Type B pancreatic cell (in vitro differentiated cells): ENCODE measurements around the gene CASKIN1. TPM values are rescaled to one million over a fixed set of nuclear protein-coding genes. Genes with fewer than 3 reads are reported as not detected.

Experiments
- DNase-seq: peaks from one replicate; pipeline ENCODE4 v3.0.0; 2021; ENCODE audit warnings: mixed read lengths; ENCODE audit not compliant: unreplicated experiment; ENCODE audit errors: extremely low spot score
- H3K27ac Mint-ChIP-seq: 2 replicates; pipeline ENCODE4 v1.8.0; 2021; ENCODE audit warnings: mild to moderate bottlenecking, mixed read lengths
- H3K27me3 Mint-ChIP-seq: 2 replicates; pipeline ENCODE4 v1.8.0; 2021; ENCODE audit warnings: mixed read lengths
- H3K36me3 Mint-ChIP-seq: 2 replicates; pipeline ENCODE4 v1.8.0; 2021; ENCODE audit warnings: mixed read lengths
- H3K4me1 Mint-ChIP-seq: one replicate; pipeline ENCODE4 v1.8.0; 2021; ENCODE audit warnings: mixed read lengths; ENCODE audit not compliant: unreplicated experiment
- H3K4me3 Mint-ChIP-seq: 2 replicates; pipeline ENCODE4 v1.8.0; 2021; ENCODE audit warnings: mild to moderate bottlenecking, mixed read lengths
- H3K9me3 Mint-ChIP-seq: 2 replicates; pipeline ENCODE4 v1.8.0; 2021; ENCODE audit warnings: mixed read lengths
- CTCF ChIP-seq: fragments of 200-600 bp; sonication (generic); conservative IDR thresholded peaks from 2 replicates; pipeline ENCODE4 v1.5.0; 2021; ENCODE audit warnings: antibody characterized with exemption, mild to moderate bottlenecking
- total RNA-seq: library from RNA; stranded (reverse); gene quantifications from 2 replicates; pipeline ENCODE4 v1.2.1, GENCODE V29; 2021; ENCODE audit warnings: low replicate concordance

CASKIN1 gene
- total RNA-seq, 1 donor from 2014 or later = 6.3 TPM

GRCh38 chr16:2237493-2238149 lies 41.2 kb upstream of the CASKIN1 start:
- Mint-ChIP-seq H3K4me3 (no peak overlapping the region), H3K27me3 (peaks cover 19% of the 10 kb centered on the region), H3K36me3 (peaks cover 7% of the 10 kb centered on the region), H3K4me1 (no peaks in the 10 kb centered on the region), H3K27ac (no peak overlapping the region), H3K9me3 (no peaks in the 10 kb centered on the region)
- no peak for TF ChIP-seq CTCF
- DNase-seq = no peak

- Mint-ChIP-seq H3K9me3 (no peaks in the 10 kb centered on the region), H3K27me3 (peaks cover 19% of the 10 kb centered on the region), H3K27ac (no peak overlapping the region), H3K4me3 (no peak overlapping the region), H3K4me1 (no peaks in the 10 kb centered on the region), H3K36me3 (peaks cover 3% of the 10 kb centered on the region)
- no peak for TF ChIP-seq CTCF
- DNase-seq = no peak
Observed at GRCh38 chr16:2237102-2237482, 40.7 kb upstream of the CASKIN1 start.

GRCh38 chr16:2236337-2237101 lies 40.1 kb upstream of the CASKIN1 start, which contains the start of gene DNASE1L2:
Gene DNASE1L2 (plus strand): TSS chr16:2236444. CDS start chr16:2236817, 373 bp downstream.
- peaks cover 3% of the 10 kb centered on the region for H3K36me3 Mint-ChIP-seq
- no peaks in the 10 kb centered on the region for H3K4me1 Mint-ChIP-seq
- no peak for TF ChIP-seq CTCF
- peak within 1 kb of the TSS; percentile 36 for H3K4me3 Mint-ChIP-seq
- H3K27ac Mint-ChIP-seq = no peak within 1 kb of the TSS
- H3K9me3 Mint-ChIP-seq = no peaks in the 10 kb centered on the region
- H3K27me3 Mint-ChIP-seq = peaks cover 19% of the 10 kb centered on the region
- no peak for DNase-seq

- TF ChIP-seq CTCF = no peak
- Mint-ChIP-seq H3K27me3 (peaks cover 19% of the 10 kb centered on the region), H3K27ac (no peak overlapping the region), H3K36me3 (peaks cover 3% of the 10 kb centered on the region), H3K4me3 (peak overlapping the region; percentile 36), H3K4me1 (no peaks in the 10 kb centered on the region), H3K9me3 (no peaks in the 10 kb centered on the region)
- DNase-seq = no peak
Observed at GRCh38 chr16:2235695-2236336, 39.4 kb upstream of the CASKIN1 start.

GRCh38 chr16:2235234-2235651 lies 38.8 kb upstream of the CASKIN1 start:
- Mint-ChIP-seq H3K4me1 (no peaks in the 10 kb centered on the region), H3K27me3 (peaks cover 19% of the 10 kb centered on the region), H3K27ac (no peak overlapping the region), H3K4me3 (peak overlapping the region; percentile 36), H3K36me3 (peaks cover 3% of the 10 kb centered on the region), H3K9me3 (no peaks in the 10 kb centered on the region)
- no peak for TF ChIP-seq CTCF
- no peak for DNase-seq
